Pancreas (tissue), 10 donors: ENCODE data around the gene INPP5D. TPM values are rescaled to one million over a fixed set of nuclear protein-coding genes. Genes with fewer than 3 reads are reported as not detected.

Source experiments
- ATAC-seq, 4 donors: fragments of 200-7000 bp; cut with Tn5 transposase; one replicate each; pipeline versions ENCODE4 v1.8.0 to v1.9.1; 2020; ENCODE audit warnings: mild to moderate bottlenecking in 4 of 4, moderate library complexity in 4 of 4
- DNase-seq, 6 donors: peaks; one replicate each; pipeline ENCODE4 v3.0.0-alpha.2; 2020
- FAIRE-seq: peaks from 2 replicates; lab custom pipeline; 2012; peaks lifted over from hg19 to GRCh38; lab: Jason Lieb, UNC
- H3K27ac ChIP-seq, 4 donors: fragments of 200-600 bp; sonication (generic); 1 replicate in 3 of 4; 2 replicates in 1 of 4; pipeline versions ENCODE4 v1.5.0 to v1.8.0; 2020
- H3K27me3 ChIP-seq, 4 donors: fragments of 200-600 bp; one replicate each; pipeline ENCODE4 v1.8.0; 2021
- H3K36me3 ChIP-seq, 3 donors: fragments of 200-600 bp; sonication (generic) in 1 of 3; one replicate each; pipeline versions ENCODE4 v1.5.0 to v1.8.0; 2020 to 2021
- H3K4me1 ChIP-seq, 3 donors: fragments of 200-600 bp; one replicate each; pipeline ENCODE4 v1.8.0; 2021
- H3K4me3 ChIP-seq, 4 donors: fragments of 200-600 bp; sonication (generic) in 2 of 4; one replicate each; pipeline versions ENCODE4 v1.5.0 to v1.8.0; 2020 to 2021
- H3K9me3 ChIP-seq, 4 donors: fragments of 200-600 bp; one replicate each; pipeline ENCODE4 v1.8.0; 2021
- WGBS, 2 donors: extraction: QIAGEN DNeasy Blood & Tissue Kit; methylation state at CpG; one replicate each; pipeline ENCODE4 v1.1.7; 2013; 5-methylcytosine and 5-hydroxymethylcytosine counted together
- intact Hi-C, 3 donors: fragments of 100-400 bp; cut with DNase I; formaldehyde crosslinking; loops; one replicate each; pipeline versions ENCODE4 v1.11.1 to v1.14.2; 2022
- polyA plus RNA-seq, 2 donors: library from polyadenylated mRNA; stranded (reverse); fragments of 200-250 nt; gene quantifications; one replicate each; pipeline ENCODE4 v1.2.3, GENCODE V29; 2013
- total RNA-seq, 6 donors: library from RNA; stranded (reverse); fragmentation: NEBNext Ultra II Directional in 4 of 6; extraction: Animal tissue kit (Norgen Biotek cat#: 25700) in 4 of 6; gene quantifications; one replicate each; pipeline versions ENCODE4 v1.2.1 to v1.2.4, GENCODE V29; 2021 to 2023
- TF ChIP-seq, protein P1 (sequence below), 4 donors: fragments of 200-600 bp; sonication (generic) in 3 of 4; IDR thresholded peaks; one replicate each; pipeline versions ENCODE4 v1.5.0 to v1.8.0; 2021; ENCODE audit warnings: antibody characterized with exemption in 4 of 4
- donor health status: healthy with polysubstance abuse.
- donor health status: DM: no; HTN: no; CAD: no; lungs with moderate emphysema.
- donor health status: DM: no; HTN: no; CAD: no.
- donor health status: control.
- donor health status: control.
- donor health status: Bipolar disorder and iron deficiency.
- donor health status: DM: yes; HTN: yes; CAD: no.
- donor health status: DM: no; HTN: no; CAD: no.
- donor health status: DM: no; HTN: no; CAD: no.
- donor health status: DM: yes; HTN: yes; CAD: no.

INPP5D gene
- total and polyA plus RNA-seq, 8 donors, result 1.1 to 11.4 (median 2.3) TPM

DNA sequence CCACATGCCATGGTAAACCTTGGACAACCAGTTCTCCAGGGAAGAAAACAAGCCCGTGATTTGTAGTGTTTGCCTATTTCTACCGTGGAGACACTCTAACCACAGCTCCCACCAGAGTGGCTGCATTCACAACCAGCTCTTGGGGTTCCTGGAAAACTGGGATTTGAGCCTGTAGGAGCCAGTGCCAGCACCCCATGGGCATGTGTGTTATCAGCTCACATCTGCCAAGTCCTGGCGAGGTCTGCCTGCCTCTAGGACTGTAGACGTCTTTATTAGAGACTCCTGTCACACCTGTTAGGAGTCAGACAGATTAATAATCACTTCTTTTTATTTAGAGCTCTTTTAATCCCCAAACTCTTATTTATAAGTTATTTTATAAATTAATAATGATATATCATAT lies 41.0 kb downstream of the INPP5D start:
- TF ChIP-seq, protein P1, sequence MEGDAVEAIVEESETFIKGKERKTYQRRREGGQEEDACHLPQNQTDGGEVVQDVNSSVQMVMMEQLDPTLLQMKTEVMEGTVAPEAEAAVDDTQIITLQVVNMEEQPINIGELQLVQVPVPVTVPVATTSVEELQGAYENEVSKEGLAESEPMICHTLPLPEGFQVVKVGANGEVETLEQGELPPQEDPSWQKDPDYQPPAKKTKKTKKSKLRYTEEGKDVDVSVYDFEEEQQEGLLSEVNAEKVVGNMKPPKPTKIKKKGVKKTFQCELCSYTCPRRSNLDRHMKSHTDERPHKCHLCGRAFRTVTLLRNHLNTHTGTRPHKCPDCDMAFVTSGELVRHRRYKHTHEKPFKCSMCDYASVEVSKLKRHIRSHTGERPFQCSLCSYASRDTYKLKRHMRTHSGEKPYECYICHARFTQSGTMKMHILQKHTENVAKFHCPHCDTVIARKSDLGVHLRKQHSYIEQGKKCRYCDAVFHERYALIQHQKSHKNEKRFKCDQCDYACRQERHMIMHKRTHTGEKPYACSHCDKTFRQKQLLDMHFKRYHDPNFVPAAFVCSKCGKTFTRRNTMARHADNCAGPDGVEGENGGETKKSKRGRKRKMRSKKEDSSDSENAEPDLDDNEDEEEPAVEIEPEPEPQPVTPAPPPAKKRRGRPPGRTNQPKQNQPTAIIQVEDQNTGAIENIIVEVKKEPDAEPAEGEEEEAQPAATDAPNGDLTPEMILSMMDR (IDR thresholded peaks at IDR 0.05), result no peak
- no peak overlapping the region for H3K4me3 ChIP-seq
- 37 to 38% methylated on average over 4 of the region's 4 CpGs for WGBS, 2 donors
- H3K27ac ChIP-seq, result no peak overlapping the region
- H3K9me3 ChIP-seq, result no peaks in the 10 kb centered on the region
- intact Hi-C loops, result loop anchor here in 2 of 3 donors (5.0 to 10.0 kb wide), 2 partner anchors 144 to 146 kb away; no protein-coding TSS in a partner anchor
- no peaks in the 10 kb centered on the region for H3K4me1 ChIP-seq
- FAIRE-seq (no peak), ATAC-seq (no peak), DNase-seq (no peak)
- H3K36me3 ChIP-seq, result no peaks in the 10 kb centered on the region
- H3K27me3 ChIP-seq, result no peaks in the 10 kb centered on the region

DNA sequence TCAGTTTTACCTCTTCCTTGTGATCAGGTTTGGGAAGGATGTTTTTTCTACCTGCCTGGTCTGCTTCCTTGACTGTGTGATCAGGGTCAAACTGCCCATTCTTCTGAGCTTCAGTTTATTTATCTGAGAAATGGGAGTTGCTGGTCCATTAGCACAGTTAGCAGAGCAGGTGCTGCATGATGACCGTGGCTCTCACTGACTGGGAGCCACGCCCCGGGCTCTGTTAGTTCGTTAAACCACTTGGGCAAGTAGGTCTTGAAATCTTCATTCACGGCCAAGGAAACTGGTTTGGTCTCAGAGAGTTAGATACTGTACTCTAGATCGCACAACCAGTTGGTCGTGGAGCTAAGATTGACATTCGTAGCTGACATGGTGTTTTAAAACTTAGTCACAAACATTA lies 41.7 kb downstream of the INPP5D start:
- intact Hi-C loops, result loop anchor here in 2 of 3 donors (5.0 to 10.0 kb wide), 2 partner anchors 143 to 145 kb away; no protein-coding TSS in a partner anchor
- 66 to 74% methylated on average over 8 of the region's 8 CpGs for WGBS, 2 donors
- H3K4me3 ChIP-seq, result no peak overlapping the region
- no peaks in the 10 kb centered on the region for H3K4me1 ChIP-seq
- no peaks in the 10 kb centered on the region for H3K27me3 ChIP-seq
- no peak overlapping the region for H3K27ac ChIP-seq
- DNase-seq (no peak), FAIRE-seq (no peak), ATAC-seq (no peak)
- H3K9me3 ChIP-seq, result no peaks in the 10 kb centered on the region
- TF ChIP-seq, protein P1 (IDR thresholded peaks at IDR 0.05), result no peak
- H3K36me3 ChIP-seq, result no peaks in the 10 kb centered on the region

DNA sequence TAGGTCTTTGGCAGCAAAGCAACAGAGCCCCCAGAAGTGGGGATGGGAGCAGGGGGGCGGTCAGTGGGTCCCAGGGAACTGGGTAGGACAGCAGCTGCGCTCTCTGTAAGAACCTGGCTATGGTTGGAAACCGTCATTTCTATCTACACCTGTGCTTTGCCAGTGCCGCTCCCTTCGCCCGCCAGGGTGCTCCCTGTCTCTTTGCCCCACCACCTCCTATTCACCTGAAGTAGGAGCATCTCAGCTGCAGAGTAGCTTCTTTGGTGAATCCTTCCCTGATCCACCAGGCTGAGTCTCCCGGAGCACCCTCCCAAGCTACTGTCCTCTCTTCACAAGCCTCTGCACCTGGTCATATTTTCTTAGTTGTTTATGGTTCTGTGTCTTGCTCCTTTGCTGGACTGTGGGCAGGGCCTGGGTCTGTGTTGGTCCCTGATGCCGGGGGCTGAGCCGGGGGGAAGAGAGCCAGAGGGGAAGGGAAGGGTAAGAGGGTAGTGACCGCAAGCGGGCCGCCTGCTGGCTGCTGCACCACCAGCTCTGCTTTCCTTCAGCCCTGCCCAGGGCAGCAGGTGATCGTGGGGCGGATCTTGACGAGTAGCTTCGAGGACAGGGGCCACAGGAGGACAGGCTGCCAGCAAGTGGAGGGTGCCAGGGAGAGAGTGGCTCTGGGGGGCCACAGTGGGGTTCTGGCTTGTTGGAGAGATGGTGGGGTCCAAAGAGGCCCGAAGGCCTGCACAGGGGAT lies 45.2 kb downstream of the INPP5D start:
- intact Hi-C loops, result loop anchor here in 1 of 3 donors (10.0 kb wide), 1 partner anchor 139 kb away; no protein-coding TSS in a partner anchor
- FAIRE-seq, result no peak
- Histone ChIP-seq H3K4me1 (no peaks in the 10 kb centered on the region), H3K9me3 (no peaks in the 10 kb centered on the region), H3K36me3 (no peaks in the 10 kb centered on the region), H3K27me3 (no peaks in the 10 kb centered on the region), H3K27ac (no peak overlapping the region), H3K4me3 (no peak overlapping the region)
- no peak for DNase-seq
- TF ChIP-seq, protein P1 (IDR thresholded peaks at IDR 0.05), result no peak
- 88 to 94% methylated on average over 17 of the region's 17 CpGs for WGBS, 2 donors
- no peak for ATAC-seq

DNA sequence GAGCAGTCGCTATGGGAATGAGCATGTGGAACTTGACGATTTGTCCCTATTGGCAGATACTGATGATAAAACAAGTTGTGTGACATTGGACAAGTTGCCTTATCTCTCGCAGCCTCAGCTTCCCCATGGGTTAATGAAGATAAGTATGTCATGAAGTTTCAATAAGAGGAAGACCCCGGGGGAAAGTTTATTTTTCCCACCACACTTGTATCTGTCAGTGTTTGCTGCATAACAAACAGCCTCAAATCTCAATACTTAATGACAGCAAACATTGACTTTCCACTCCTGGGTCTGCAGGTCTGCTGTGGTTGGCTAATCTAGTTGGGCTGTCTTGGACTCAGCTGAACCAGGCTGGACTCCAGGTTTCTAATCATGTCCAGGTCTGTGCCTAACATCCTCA lies 45.8 kb downstream of the INPP5D start:
- Histone ChIP-seq H3K27ac (no peak overlapping the region), H3K9me3 (no peaks in the 10 kb centered on the region), H3K4me3 (no peak overlapping the region), H3K4me1 (no peaks in the 10 kb centered on the region), H3K27me3 (no peaks in the 10 kb centered on the region), H3K36me3 (no peaks in the 10 kb centered on the region)
- ATAC-seq (no peak), FAIRE-seq (no peak), DNase-seq (no peak)
- intact Hi-C loops, result loop anchor here in 1 of 3 donors (10.0 kb wide), 1 partner anchor 139 kb away; no protein-coding TSS in a partner anchor
- TF ChIP-seq, protein P1 (IDR thresholded peaks at IDR 0.05), result no peak
- 75 to 87% methylated on average over 4 of the region's 4 CpGs for WGBS, 2 donors

DNA sequence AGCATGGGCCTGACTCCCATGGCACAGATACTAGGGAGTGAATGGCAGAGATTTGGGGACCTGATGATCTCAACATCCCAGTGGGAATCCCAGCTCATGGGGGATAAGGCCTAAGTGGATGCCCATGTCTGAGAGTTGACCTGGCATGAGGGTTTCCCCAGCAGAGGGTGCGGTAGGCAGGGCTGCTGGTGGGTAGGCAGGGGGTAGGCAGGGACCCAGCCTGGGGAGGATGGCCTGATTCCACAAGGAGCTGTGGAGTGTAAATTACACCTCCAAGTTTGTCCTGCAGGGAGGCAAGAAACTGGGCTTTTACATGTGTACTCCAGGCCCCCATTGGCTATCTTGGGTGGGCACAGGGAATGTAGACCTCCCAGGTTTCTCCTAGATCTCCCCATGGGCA lies 46.9 kb downstream of the INPP5D start:
- H3K27me3 ChIP-seq, result no peaks in the 10 kb centered on the region
- DNase-seq (no peak), ATAC-seq (no peak), FAIRE-seq (no peak)
- WGBS, 2 donors, result 92 to 100% methylated on average over 1 of the region's 1 CpG
- intact Hi-C loops, result loop anchor here in 1 of 3 donors (10.0 kb wide), 1 partner anchor 138 kb away; no protein-coding TSS in a partner anchor
- H3K4me1 ChIP-seq, result no peaks in the 10 kb centered on the region
- H3K36me3 ChIP-seq, result no peaks in the 10 kb centered on the region
- TF ChIP-seq, protein P1 (IDR thresholded peaks at IDR 0.05), result no peak
- no peak overlapping the region for H3K4me3 ChIP-seq
- no peak overlapping the region for H3K27ac ChIP-seq
- H3K9me3 ChIP-seq, result no peaks in the 10 kb centered on the region
